ENCODE data around the gene ERGIC1.
"Not testable (repeated sequence)": the region's sequence is repeated elsewhere in the genome, so short reads cannot be mapped to it uniquely, and the experiment has no call there.

The ERGIC1 gene

GRCh38 chr5:172830876-172831662 is 3.0 kb upstream of the ERGIC1 start:
- DNase-seq: peak; percentile 33

- no peak for DNase-seq
Measured at GRCh38 chr5:172832383-172833315, 1.4 kb upstream of the ERGIC1 start.

DNA sequence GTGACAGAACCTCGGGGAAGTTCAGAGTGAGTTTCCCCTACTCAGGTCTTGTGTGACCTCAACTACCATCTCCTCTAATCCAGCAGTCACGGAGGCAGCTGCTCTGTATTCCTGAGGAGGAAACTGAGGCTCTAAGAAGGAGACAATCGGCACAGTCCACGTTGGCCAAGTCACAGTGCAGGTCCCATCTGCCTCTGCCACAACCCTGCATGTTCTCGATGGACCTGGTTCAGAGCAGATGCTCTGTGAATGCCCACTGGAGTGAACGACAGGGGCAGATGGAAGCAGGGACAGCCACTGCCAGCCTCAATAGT is 722 bp upstream of the ERGIC1 start:
- no peak for DNase-seq

DNA sequence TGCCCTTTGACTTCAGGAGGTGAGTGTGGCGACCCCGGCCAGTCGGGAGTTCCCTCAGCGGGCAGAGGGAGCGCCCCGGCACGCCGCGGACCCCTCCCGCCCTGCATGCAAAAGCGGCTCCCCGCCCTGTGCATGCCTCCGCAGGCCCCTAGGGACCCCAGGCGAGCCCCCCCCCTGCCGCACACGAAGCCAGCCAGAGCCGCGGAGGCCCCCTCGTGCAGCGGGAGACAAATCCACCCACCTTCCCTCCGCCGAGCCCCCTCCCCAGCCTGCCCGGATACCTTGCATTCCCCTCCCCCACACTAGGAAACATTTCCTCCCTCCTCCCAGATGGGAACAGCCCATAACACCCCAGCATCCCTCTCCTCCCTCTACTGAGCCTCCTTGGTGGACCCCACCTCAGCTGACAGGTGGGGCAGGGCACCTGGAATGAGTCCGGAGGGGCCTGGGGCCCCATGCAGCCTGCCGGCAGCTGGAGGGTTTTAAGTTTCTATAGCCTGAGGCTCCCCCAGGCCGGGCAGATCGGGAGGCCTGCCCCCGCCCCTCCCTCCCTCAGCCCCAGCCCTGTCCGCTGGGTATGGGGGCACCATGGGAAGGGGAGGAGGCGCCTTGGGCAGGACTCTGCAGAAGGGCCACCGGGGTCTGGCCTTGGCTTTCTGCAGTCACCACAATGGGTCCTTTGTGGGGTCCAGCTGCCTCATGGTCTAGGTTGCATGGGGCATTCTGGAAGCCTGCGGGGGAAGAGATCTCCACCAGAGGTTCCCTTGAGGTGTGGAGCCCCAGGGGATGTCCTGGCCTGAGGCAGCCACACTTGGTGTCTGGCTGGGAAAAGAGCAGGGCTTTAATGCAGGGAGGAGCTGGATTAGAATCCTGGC is 601 bp downstream of the ERGIC1 start:
- peak; percentile 81 for DNase-seq

GRCh38 chr5:172835290-172835993 is 1.4 kb downstream of the ERGIC1 start:
- DNase-seq: no peak

DNA sequence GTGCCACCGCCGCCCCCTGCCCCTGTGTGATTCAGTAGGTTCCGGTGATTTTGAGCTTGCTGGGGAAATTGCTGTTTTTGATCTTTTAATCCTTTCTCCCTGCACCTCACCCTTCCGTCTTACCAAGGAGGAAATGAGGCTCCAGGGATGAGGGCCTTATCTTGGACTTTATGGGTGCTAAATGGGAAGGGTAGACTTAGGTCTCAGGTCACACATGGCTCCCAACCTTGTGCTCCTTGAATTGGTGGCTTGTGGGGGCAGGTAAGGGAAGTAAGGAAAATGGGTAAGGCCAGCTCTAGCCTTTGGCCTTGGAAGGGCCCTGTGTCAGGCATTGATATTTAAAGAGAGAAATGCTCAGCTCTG is 1.9 kb downstream of the ERGIC1 start:
- no peak for DNase-seq

DNA sequence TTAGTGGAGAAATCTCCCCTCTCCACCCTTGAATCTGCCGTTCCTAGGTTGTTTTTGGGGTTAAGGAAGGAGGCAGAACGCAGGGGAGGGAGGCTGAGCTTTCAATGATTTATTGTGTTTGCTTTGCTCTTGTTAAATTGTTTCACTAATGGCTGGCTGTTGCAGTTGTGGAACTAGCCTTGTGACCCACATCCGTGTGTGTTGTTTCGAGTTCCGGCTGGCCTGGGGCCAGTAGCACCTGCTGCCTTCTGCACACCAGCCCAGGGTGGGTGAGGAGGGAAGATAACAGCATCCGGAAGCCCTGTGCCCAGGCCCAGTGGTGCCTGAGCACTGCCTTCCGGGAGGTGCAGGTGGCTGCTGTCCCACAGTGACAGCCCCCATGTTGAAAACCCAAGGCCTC is 3.6 kb downstream of the ERGIC1 start:
- no peak for DNase-seq

DNA sequence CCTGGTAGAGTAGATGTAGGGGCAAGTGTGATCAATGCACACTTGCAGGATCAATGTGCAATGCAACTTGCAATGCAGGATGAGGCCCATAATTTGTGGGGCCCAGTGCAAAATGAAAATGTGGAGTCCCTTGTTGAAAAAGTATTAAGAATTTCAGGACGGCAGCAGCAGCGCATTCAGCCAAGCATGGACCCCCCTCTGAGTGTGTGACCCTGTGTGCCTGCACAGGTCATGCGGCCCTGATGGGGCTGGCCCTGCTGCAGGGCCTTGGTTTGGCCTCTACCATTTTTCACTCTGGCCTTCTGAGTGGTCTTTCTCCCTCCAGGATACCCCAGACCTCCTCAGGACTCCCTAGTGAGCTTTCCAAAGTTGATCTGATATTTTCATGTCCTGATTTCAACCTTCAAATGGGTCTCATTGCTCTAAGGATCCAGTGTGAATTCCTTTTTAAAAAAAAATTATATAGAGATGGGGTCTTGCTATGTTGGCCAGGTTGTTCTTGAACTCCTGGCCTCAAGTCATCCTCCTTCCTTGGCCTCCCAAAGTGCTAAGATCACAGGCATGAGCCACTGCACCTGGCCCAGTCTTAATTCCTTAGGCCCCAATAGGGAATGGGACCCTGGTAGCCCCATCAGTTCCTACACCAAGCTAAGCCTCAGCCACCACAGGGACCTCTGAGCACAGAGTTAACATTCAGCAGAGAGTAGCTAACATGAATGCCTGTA is 4.3 kb downstream of the ERGIC1 start:
- DNase-seq: no peak

- DNase-seq: peak; percentile 43
Measured at GRCh38 chr5:172839669-172840431, 5.8 kb downstream of the ERGIC1 start.

DNA sequence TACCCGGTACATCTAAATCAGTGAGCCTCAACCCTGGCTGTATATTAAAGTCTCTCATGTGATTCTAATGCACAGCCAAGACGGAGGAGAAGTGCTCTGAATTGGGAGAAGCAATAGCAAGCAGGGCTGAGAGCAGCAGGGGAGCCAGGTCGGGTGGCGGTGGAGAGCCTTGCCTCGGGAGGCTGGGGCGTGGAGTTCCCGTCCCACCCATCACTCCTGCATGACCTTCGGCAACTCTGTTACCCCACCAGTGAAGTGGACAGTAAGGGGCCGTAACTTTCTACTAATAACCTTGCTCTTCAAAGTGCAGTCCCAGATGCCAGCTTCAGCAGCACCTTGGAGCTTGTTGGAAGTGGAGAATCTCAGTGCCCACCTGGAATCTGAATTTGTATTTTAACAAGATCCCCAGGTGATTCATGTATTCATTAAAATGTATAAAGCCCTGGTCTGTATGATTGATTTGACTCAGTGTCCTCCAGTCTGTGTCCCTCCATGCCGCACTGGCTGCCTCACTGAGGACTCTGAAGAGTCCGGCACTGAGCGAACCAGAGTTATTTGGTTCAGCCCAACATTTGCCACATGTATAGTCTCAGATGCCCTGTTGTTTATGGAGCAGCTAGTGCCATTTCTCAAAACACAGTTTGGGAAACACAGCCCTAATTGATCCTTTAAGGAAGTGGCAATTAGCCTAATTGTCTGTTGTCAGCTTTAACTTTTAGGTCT is 6.5 kb downstream of the ERGIC1 start:
- no peak for DNase-seq

DNA sequence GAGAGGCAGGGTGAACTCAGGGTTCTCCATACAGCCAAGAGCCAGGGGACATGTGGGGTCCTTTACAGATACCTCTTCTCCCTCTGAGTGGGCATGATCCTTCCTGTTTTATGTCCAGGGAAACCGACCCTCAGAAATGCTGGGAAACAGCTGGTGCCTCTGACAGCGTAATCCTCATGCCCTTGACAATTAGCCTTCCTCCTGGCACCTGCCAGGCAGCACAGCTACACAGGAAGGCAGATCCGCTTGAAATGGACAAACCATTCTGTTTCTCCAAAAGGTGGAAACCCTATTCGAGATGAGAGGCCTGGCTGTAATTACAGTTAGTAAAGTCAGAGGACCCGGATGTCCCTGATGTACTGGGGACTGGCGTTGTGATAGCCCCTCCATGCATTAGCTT is 7.2 kb downstream of the ERGIC1 start:
- DNase-seq: peak; percentile 63

DNA sequence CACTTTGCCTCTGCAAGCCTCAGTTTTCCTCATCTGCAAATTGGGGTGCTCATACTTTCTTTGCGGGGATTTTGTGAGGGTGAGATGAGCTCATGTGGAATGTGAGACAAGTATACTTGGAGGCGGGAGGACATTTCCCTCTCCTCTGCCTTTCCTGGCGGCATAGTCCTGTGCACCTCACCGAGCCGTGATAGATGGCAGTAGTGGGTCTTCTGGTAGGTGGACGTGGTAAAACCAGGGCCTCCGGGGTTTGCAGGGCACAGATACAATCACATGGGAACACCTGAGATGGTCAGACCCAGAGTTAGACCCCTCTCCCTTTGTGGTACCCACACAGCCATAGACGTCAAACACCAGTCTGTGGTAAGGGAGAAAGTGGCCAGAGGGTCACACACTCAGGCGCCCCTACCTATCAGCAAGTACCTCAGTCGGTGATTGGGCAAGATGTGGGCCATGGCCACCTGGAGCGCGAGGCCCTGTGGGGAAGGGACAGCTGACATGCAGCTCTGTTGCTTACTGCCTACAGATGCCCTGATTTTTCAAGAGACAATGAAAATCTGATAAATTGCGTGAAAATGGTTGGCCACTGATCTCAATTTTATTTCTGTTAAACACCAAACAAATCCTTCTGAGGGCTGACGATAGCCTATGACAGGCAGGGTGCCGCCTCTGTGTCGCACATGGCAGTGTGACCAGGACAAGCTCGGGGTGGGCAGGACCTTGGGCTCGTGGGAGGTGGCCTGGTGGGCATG is 9.9 kb downstream of the ERGIC1 start:
- no peak for DNase-seq

DNA sequence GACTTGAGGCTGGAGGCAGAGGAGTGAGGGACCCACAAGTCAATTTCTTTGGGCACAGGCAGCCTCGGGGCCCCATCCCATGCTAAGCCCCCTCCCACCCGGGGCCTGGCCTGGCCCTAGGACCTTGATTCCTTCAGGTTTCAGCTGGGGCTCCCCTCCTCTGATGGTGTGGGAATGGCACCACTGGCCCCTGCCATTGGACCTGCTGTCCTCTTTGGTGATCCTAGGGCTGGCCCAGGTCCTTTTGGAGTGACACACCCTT is 10.5 kb downstream of the ERGIC1 start:
- DNase-seq: no peak

GRCh38 chr5:172845154-172845553 is 11.1 kb downstream of the ERGIC1 start:
- DNase-seq: no peak

- DNase-seq: no peak
Measured at GRCh38 chr5:172845576-172845975, 11.5 kb downstream of the ERGIC1 start.

- DNase-seq: no peak
Measured at GRCh38 chr5:172846249-172846648, 12.2 kb downstream of the ERGIC1 start.

- no peak for DNase-seq
Measured at GRCh38 chr5:172846677-172847076, 12.6 kb downstream of the ERGIC1 start.

DNA sequence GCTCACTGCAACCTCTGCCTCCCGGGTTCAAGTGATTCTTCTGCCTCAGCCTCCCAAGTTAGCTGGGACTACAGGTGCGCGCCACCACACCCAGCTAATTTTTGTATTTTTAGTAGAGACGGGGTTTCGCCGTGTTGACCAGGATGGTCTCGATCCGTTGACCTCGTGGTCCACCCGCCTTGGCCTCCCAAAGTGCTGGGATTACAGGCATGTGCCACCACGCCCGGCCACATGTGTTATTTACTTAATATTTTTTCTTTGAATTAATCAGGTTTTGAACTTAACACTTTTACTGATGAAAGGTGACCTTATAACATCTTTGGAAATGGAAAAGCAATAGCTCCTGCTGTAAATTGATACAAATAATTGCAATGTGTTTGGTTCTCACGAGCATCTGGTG is 13.5 kb downstream of the ERGIC1 start:
- DNase-seq: not testable (repeated sequence)

- DNase-seq: no peak
Measured at GRCh38 chr5:172848419-172848818, 14.4 kb downstream of the ERGIC1 start.
